ENCODE results near the gene SNX30.

Gene SNX30

GRCh38 chr9:112747094-112747493 is 3.5 kb upstream of the SNX30 start:
- DNase-seq = no peak
- no peak overlapping the region for H3K4me3 ChIP-seq (ENCODE audit: low read depth in 1 of 2, low read length in 2 of 2)
- no peaks in the 10 kb centered on the region for H3K36me3 ChIP-seq (ENCODE audit: insufficient read depth, low read length)

GRCh38 chr9:112750764-112751055 is 150 bp downstream of the SNX30 start:
- ATAC-seq (ENCODE audit: insufficient read depth, low read depth) = peak; percentile 27; the same call in 2 of the 3 replicates
- Histone ChIP-seq H3K4me2 (ENCODE audit: insufficient read depth, low read length) (peak overlapping the region; percentile 99), H3K4me3 (ENCODE audit: low read depth in 1 of 2, low read length in 2 of 2) (peak overlapping the region; percentile 78 to 88; a peak in 3 of 4 replicates), H4K20me1 (ENCODE audit: insufficient read depth, low read length) (peaks cover 11% of the 10 kb centered on the region), H3K27ac (ENCODE audit: low read length) (peak overlapping the region; percentile 21; the same call in 1 of the 2 replicates), H2AFZ (ENCODE audit: low read depth, low read length) (peak overlapping the region; percentile 84), H3K9ac (ENCODE audit: low read depth, low read length) (peak overlapping the region; percentile 79), H3K27me3 (ENCODE audit: insufficient read depth, low read length, poor library complexity) (no peaks in the 10 kb centered on the region), H3K4me1 (ENCODE audit: insufficient read depth, low read length) (peaks cover 40% of the 10 kb centered on the region), H3K79me2 (ENCODE audit: insufficient read depth, low read length) (no peaks in the 10 kb centered on the region), H3K9me3 (ENCODE audit: insufficient read depth, low read length, severe bottlenecking) (no peaks in the 10 kb centered on the region), H3K36me3 (ENCODE audit: insufficient read depth, low read length) (no peaks in the 10 kb centered on the region)
- TF ChIP-seq CTCF (IDR thresholded peaks at IDR 0.05; ENCODE audit: borderline replicate concordance, extremely low read depth, low read length, poor library complexity, severe bottlenecking) (no peak), EZH2 (IDR thresholded peaks at IDR 0.05; ENCODE audit: borderline replicate concordance, low read depth, low read length, severe bottlenecking) (no peak)
- DNase-seq = no peak

More at GRCh38 chr9:112747094-112747493, 3.5 kb upstream of the SNX30 start:
- no peaks in the 10 kb centered on the region for H3K27me3 ChIP-seq (ENCODE audit: insufficient read depth, low read length, poor library complexity)
- no peak for ATAC-seq (ENCODE audit: insufficient read depth, low read depth)
- H2AFZ ChIP-seq (ENCODE audit: low read depth, low read length) = no peak overlapping the region
- H3K9me3 ChIP-seq (ENCODE audit: insufficient read depth, low read length, severe bottlenecking) = no peaks in the 10 kb centered on the region
- H3K4me2 ChIP-seq (ENCODE audit: insufficient read depth, low read length) = no peak overlapping the region
- H3K9ac ChIP-seq (ENCODE audit: low read depth, low read length) = no peak overlapping the region
- peaks cover 18% of the 10 kb centered on the region for H3K4me1 ChIP-seq (ENCODE audit: insufficient read depth, low read length)
- H4K20me1 ChIP-seq (ENCODE audit: insufficient read depth, low read length) = no peaks in the 10 kb centered on the region
- no peak overlapping the region for H3K27ac ChIP-seq (ENCODE audit: low read length)
- H3K79me2 ChIP-seq (ENCODE audit: insufficient read depth, low read length) = no peaks in the 10 kb centered on the region
- no peak for TF ChIP-seq EZH2 (IDR thresholded peaks at IDR 0.05; ENCODE audit: borderline replicate concordance, low read depth, low read length, severe bottlenecking)
- no peak for TF ChIP-seq CTCF (IDR thresholded peaks at IDR 0.05; ENCODE audit: borderline replicate concordance, extremely low read depth, low read length, poor library complexity, severe bottlenecking)

- Histone ChIP-seq H3K27me3 (ENCODE audit: insufficient read depth, low read length, poor library complexity) (no peaks in the 10 kb centered on the region), H2AFZ (ENCODE audit: low read depth, low read length) (peak overlapping the region; percentile 84), H3K4me2 (ENCODE audit: insufficient read depth, low read length) (peak overlapping the region; percentile 99), H3K79me2 (ENCODE audit: insufficient read depth, low read length) (no peaks in the 10 kb centered on the region), H3K27ac (ENCODE audit: low read length) (peak overlapping the region; percentile 21; the same call in 1 of the 2 replicates), H3K4me1 (ENCODE audit: insufficient read depth, low read length) (peaks cover 40% of the 10 kb centered on the region), H4K20me1 (ENCODE audit: insufficient read depth, low read length) (peaks cover 11% of the 10 kb centered on the region), H3K4me3 (ENCODE audit: low read depth in 1 of 2, low read length in 2 of 2) (peak overlapping the region; percentile 78 to 88), H3K36me3 (ENCODE audit: insufficient read depth, low read length) (no peaks in the 10 kb centered on the region), H3K9ac (ENCODE audit: low read depth, low read length) (peak overlapping the region; percentile 79), H3K9me3 (ENCODE audit: insufficient read depth, low read length, severe bottlenecking) (no peaks in the 10 kb centered on the region)
- peak; percentile 47 for ATAC-seq (ENCODE audit: insufficient read depth, low read depth)
- peak; percentile 61 for DNase-seq
- TF ChIP-seq CTCF (IDR thresholded peaks at IDR 0.05; ENCODE audit: borderline replicate concordance, extremely low read depth, low read length, poor library complexity, severe bottlenecking) = no peak
- TF ChIP-seq EZH2 (IDR thresholded peaks at IDR 0.05; ENCODE audit: borderline replicate concordance, low read depth, low read length, severe bottlenecking) = no peak
These were observed 666 bp downstream of the SNX30 start for GRCh38 chr9:112751056-112751795.
